ENCODE results near the gene CALCB.

The CALCB gene

DNA sequence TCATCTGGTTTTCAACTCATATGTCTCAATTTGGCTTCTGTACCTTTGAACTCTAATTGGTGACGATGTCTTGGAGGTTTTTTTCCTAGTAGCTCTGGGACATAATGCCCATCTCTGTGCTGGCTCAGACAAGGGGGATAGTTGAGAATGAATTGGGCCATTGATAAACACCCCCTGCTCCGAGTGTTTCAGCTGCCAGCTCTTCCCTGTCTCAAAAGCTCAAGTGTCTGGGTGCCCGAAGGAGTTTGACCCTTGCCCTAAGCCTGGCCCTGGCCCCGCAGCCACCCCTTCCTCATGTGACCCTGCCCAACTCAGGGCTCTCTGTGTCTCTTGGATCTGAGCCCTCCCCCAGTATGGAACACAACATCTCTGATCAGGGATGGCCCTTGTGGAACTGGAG is 44.4 kb downstream of the CALCB start:
- in situ Hi-C loops (cut with MboI; ENCODE audit: low sequenced_read_pairs): no loop called here

DNA sequence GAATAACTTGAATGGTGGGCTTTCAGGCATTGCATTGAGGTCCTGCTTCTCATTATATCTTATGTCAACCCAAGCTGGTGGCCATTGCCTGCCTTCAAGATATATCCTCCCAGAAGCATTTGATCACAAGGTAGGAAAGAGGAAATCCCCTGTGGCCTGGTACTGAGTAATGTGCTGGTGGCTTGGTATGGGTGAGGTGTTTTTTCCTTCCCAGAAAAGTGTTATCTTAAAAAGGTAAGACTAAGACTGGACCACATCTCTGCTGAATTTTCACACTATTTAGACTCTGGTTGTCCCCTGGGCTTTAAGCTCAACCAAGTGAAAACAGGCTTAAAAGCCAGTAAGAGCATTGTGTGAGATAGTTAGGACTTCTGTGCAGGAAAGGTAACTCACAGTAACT is 45.0 kb downstream of the CALCB start:
- in situ Hi-C loops (cut with MboI; ENCODE audit: low sequenced_read_pairs): no loop called here

DNA sequence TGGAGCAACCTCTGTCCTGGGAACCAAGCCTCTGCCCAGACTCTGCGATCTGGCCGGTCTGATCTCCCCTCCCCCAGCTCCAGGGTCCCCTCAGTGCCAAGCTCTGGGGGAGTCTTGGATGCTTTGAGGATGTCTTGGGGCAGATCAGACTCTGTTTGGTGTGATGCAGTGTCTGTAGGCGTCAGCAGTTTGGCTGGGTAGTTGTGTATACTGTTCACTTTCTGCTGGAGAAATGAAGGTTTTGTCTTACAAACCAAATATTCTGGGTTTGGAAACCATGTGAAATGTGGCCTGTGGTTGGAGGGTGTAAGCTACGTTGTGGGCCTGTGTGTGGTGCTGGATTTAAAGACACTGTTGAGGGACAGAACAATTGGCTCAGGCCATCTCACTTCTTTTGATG is 46.0 kb downstream of the CALCB start:
- in situ Hi-C loops (cut with MboI; ENCODE audit: low sequenced_read_pairs): no loop called here

GRCh38 chr11:15119826-15120225 is 46.4 kb downstream of the CALCB start:
- in situ Hi-C loops (cut with MboI; ENCODE audit: low sequenced_read_pairs): no loop called here

- in situ Hi-C loops (cut with MboI; ENCODE audit: low sequenced_read_pairs): no loop called here
These were observed 50.5 kb downstream of the CALCB start for GRCh38 chr11:15123849-15124248.

DNA sequence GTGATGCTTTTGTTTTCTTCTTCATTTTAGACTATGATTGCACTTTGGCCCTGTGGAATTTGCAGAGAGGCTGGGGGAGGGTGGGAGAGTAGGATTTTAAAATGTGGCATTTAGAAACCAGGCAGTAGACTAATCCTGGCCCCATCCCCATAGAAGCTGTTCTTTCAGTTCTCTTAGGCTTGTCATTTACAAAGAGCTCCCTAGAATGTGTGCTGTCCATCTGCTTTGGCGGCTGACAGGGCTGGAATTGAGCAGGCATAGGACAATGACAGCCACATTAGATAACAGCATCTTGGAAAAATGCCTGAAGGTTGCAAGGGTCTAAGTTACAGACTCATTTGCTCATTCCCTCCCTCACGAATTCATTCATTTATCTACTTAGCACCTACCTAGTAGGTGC is 51.1 kb downstream of the CALCB start:
- in situ Hi-C loops (cut with MboI; ENCODE audit: low sequenced_read_pairs): no loop called here

DNA sequence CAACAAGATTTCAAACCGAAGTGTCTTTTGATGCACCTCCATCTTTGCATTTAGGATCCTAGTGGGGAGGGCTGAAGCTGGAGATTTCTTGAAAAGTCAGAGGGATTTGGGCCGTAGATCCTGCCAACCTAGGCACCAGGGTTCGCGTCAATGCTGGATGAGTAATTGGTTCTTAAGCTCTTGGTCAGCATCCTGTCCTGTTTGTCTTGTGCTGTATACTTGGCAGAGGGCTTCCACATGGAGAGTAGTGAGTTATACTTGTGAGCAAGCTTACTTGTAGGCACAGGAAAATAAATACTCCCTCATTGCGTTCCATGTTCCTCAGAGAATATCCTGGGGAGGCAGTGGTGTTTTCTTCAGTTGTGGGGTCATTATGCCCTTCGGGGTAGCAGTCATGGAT is 53.9 kb downstream of the CALCB start:
- in situ Hi-C loops (cut with MboI; ENCODE audit: low sequenced_read_pairs): no loop called here

All from hTERT RPE-1 (cell line).